Measurements from ENCODE around the gene KCNF1. TPM values are rescaled to one million over a fixed set of nuclear protein-coding genes. Genes with fewer than 3 reads are reported as not detected.

Gene KCNF1
- total RNA-seq, 2 experiments from 2014 or later, result not detected

DNA sequence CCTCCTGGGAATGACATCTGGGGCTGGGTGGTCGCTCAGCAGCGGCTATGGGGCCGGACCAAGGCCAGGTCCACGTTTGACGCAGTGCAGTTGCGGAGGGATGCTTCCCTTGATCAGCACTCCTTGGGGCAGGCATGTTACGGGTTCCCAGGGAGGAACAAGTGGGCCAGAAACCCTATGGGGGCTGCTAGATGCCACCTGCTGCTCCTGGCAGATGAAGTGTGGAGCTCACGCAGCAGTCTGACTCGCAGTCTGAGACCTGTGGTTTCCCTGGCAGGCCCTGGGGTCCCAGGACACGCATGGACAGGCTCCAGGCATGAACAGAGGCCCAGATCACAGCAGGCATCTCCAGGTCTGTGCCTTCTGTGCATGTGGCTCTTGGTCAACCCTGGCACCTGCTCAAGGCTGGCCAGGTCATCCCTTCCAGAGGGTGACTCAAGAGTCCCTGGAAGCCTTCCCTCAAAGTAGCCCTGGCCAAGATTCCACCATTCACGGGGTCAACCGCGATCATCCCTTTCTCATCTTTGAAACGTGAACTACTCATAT is 20.0 kb downstream of the KCNF1 start:
- TF ChIP-seq EZH2phosphoT487 (IDR thresholded peaks at IDR 0.05; ENCODE audit: borderline replicate concordance, low read depth, low read length), result no peak
- TF ChIP-seq, protein P1, sequence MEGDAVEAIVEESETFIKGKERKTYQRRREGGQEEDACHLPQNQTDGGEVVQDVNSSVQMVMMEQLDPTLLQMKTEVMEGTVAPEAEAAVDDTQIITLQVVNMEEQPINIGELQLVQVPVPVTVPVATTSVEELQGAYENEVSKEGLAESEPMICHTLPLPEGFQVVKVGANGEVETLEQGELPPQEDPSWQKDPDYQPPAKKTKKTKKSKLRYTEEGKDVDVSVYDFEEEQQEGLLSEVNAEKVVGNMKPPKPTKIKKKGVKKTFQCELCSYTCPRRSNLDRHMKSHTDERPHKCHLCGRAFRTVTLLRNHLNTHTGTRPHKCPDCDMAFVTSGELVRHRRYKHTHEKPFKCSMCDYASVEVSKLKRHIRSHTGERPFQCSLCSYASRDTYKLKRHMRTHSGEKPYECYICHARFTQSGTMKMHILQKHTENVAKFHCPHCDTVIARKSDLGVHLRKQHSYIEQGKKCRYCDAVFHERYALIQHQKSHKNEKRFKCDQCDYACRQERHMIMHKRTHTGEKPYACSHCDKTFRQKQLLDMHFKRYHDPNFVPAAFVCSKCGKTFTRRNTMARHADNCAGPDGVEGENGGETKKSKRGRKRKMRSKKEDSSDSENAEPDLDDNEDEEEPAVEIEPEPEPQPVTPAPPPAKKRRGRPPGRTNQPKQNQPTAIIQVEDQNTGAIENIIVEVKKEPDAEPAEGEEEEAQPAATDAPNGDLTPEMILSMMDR (conservative IDR thresholded peaks at IDR 0.05; ENCODE audit: low read length), result no peak
- Histone ChIP-seq H3K79me2 (ENCODE audit: insufficient read depth, low read depth, low read length) (no peaks in the 10 kb centered on the region), H3K4me3 (ENCODE audit: low read depth, low read length, poor library complexity, severe bottlenecking) (no peak overlapping the region), H2AFZ (ENCODE audit: low read length) (no peak overlapping the region), H3K27ac (ENCODE audit: low read depth, low read length, poor library complexity, severe bottlenecking) (no peak overlapping the region), H4K20me1 (ENCODE audit: insufficient read depth, low read length) (no peaks in the 10 kb centered on the region), H3K4me1 (ENCODE audit: insufficient read depth, low read length, poor library complexity, severe bottlenecking) (no peaks in the 10 kb centered on the region), H3K36me3 (ENCODE audit: insufficient read depth, low read length) (no peaks in the 10 kb centered on the region), H3K4me2 (ENCODE audit: low read length) (no peak overlapping the region), H3K9me3 (ENCODE audit: low read length) (no peaks in the 10 kb centered on the region), H3K9me2 (ENCODE audit: insufficient read depth, low read length) (no peaks in the 10 kb centered on the region)
- BruUV-seq (replicated peaks), result no TSS peak
- intact Hi-C loops (cut with micrococcal nuclease; ENCODE audit: unreplicated experiment), result no loop called here
- ChIA-PET CTCF (ENCODE audit: unreplicated experiment) (no interaction called here), POLR2A (no interaction called here)
- no peak for DNase-seq (ENCODE audit: low spot score)

DNA sequence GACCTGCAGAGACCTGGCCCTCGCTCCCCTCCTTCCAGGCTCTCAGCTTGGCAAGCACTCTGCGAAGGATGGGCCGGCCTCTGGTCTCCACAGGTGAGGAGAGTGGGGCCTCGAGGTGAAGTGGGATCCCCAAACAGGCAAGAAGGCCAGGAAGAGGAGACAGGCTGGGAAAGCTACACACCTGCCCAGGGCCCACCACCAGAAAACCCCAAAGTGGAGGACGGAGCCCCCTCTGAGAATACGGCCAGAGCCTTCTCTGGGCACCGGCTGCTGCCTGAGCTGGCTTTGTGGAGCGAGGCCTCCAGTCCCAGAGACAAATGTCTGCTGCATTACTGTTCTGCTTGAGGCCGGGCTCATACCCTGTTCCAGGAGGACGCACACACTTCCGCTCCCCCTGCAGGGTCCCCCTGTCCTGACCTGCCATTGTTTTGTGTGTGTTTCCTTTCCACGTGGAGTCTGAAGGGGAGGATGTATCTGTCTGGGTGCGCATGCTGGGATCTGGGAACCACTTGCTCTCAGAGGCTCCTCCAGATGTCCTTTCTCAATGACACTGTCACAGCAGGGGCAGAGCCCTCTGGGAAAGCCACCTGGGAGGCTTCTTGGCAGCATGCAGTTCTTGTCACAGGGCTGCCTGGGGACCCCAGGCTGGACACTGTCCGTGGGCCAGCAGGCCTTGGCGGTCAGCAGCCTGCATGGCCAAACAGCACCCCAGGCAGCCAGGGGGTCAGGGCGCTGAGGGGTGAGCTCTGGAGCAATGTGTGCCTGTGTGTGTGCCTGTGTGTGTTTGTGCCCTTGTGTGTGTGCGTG is 20.8 kb downstream of the KCNF1 start:
- BruUV-seq (replicated peaks), result no TSS peak
- Histone ChIP-seq H3K9me3 (ENCODE audit: low read length) (no peaks in the 10 kb centered on the region), H3K4me1 (ENCODE audit: insufficient read depth, low read length, poor library complexity, severe bottlenecking) (no peaks in the 10 kb centered on the region), H3K36me3 (ENCODE audit: insufficient read depth, low read length) (no peaks in the 10 kb centered on the region), H3K4me2 (ENCODE audit: low read length) (no peak overlapping the region), H2AFZ (ENCODE audit: low read length) (no peak overlapping the region), H3K4me3 (ENCODE audit: low read depth, low read length, poor library complexity, severe bottlenecking) (no peak overlapping the region), H3K27ac (ENCODE audit: low read depth, low read length, poor library complexity, severe bottlenecking) (no peak overlapping the region), H3K79me2 (ENCODE audit: insufficient read depth, low read depth, low read length) (no peaks in the 10 kb centered on the region), H3K9me2 (ENCODE audit: insufficient read depth, low read length) (no peaks in the 10 kb centered on the region), H4K20me1 (ENCODE audit: insufficient read depth, low read length) (no peaks in the 10 kb centered on the region)
- CTCF ChIA-PET (ENCODE audit: unreplicated experiment), result no interaction called here
- no peak for TF ChIP-seq EZH2phosphoT487 (IDR thresholded peaks at IDR 0.05; ENCODE audit: borderline replicate concordance, low read depth, low read length)
- TF ChIP-seq, protein P1 (conservative IDR thresholded peaks at IDR 0.05; ENCODE audit: low read length), result no peak
- POLR2A ChIA-PET, result no interaction called here
- no peak for DNase-seq (ENCODE audit: low spot score)
- intact Hi-C loops (cut with micrococcal nuclease; ENCODE audit: unreplicated experiment), result no loop called here

DNA sequence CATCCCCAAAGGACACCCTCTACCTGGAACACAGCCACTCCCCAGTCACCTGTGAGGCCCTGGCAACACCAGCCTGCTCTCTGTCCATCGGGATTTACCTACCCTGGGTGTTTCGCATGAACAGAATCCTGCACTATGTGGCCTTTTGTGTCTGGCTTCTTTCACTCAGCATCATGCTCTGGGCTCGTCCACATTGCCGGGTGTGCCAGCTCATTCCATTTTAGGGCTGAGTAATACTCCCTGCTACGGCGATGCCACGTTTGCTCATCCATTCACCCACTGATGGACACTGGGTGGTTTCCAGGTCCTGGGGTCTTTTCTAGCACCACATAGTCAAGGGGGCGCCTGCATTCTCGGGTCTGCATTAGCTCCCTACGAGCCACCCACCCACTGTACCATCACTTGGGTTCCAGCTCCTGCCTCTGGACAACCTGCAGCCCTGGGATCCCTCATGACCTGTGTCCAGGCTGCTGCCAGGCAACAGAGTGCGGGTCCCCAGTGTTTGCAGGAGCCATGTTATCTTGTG is 22.0 kb downstream of the KCNF1 start:
- no peak overlapping the region for H2AFZ ChIP-seq (ENCODE audit: low read length)
- CTCF ChIA-PET (ENCODE audit: unreplicated experiment), result no interaction called here
- peaks cover 6% of the 10 kb centered on the region for H3K4me1 ChIP-seq (ENCODE audit: insufficient read depth, low read length, poor library complexity, severe bottlenecking)
- no peak overlapping the region for H3K4me2 ChIP-seq (ENCODE audit: low read length)
- BruUV-seq (replicated peaks), result no TSS peak
- no peaks in the 10 kb centered on the region for H3K9me3 ChIP-seq (ENCODE audit: low read length)
- no peaks in the 10 kb centered on the region for H3K36me3 ChIP-seq (ENCODE audit: insufficient read depth, low read length)
- no peaks in the 10 kb centered on the region for H4K20me1 ChIP-seq (ENCODE audit: insufficient read depth, low read length)
- POLR2A ChIA-PET, result no interaction called here
- no peak for DNase-seq (ENCODE audit: low spot score)
- no peaks in the 10 kb centered on the region for H3K9me2 ChIP-seq (ENCODE audit: insufficient read depth, low read length)
- H3K79me2 ChIP-seq (ENCODE audit: insufficient read depth, low read depth, low read length), result no peaks in the 10 kb centered on the region
- intact Hi-C loops (cut with micrococcal nuclease; ENCODE audit: unreplicated experiment), result no loop called here
- H3K27ac ChIP-seq (ENCODE audit: low read depth, low read length, poor library complexity, severe bottlenecking), result no peak overlapping the region
- TF ChIP-seq EZH2phosphoT487 (IDR thresholded peaks at IDR 0.05; ENCODE audit: borderline replicate concordance, low read depth, low read length), result no peak
- TF ChIP-seq, protein P1 (conservative IDR thresholded peaks at IDR 0.05; ENCODE audit: low read length), result no peak
- no peak overlapping the region for H3K4me3 ChIP-seq (ENCODE audit: low read depth, low read length, poor library complexity, severe bottlenecking)

Data from OCI-LY7 (cell line).